HL-60 (cell line): ENCODE measurements around the gene FRZB.

Experiments used
- DNase-seq, 2 experiments: peaks; one replicate each; pipeline ENCODE4 v3.0.0-alpha.2; 2010 to 2020; ENCODE audit warnings: low read depth in 1 of 2, low spot score in 1 of 2
- H3K27ac ChIP-seq: fragments of 250-450 bp; sonication (Bioruptor Pico); replicated peaks from 2 replicates; pipeline ENCODE4 v1.5.1; 2020; ENCODE audit warnings: mild to moderate bottlenecking, moderate library complexity
- H3K27me3 ChIP-seq: fragments of 250-450 bp; sonication (Bioruptor Pico); 2 replicates; pipeline ENCODE4 v1.5.1; 2021; ENCODE audit warnings: mild to moderate bottlenecking, moderate library complexity; ENCODE audit not compliant: insufficient read depth, poor library complexity, severe bottlenecking
- H3K4me3 ChIP-seq: replicated peaks from 2 replicates; pipeline ENCODE4 v1.5.1; 2011; ENCODE audit warnings: mild to moderate bottlenecking, control low read depth, low read length; ENCODE audit not compliant: insufficient read depth
- CTCF ChIP-seq: IDR thresholded peaks from one replicate; pipeline ENCODE4 v1.5.1; 2011; ENCODE audit warnings: low read length, control low read depth, inconsistent platforms; ENCODE audit not compliant: insufficient read depth
- GABPA ChIP-seq: IDR thresholded peaks from 2 replicates; pipeline ENCODE4 v1.6.1; 2012; ENCODE audit warnings: low read depth
- POLR2AphosphoS5 ChIP-seq: IDR thresholded peaks from 2 replicates; pipeline ENCODE4 v1.6.1; 2012; ENCODE audit warnings: low read depth
- REST ChIP-seq: IDR thresholded peaks from 2 replicates; pipeline ENCODE4 v1.6.1; 2012; ENCODE audit warnings: low read depth; ENCODE audit not compliant: insufficient replicate concordance
- SPI1 ChIP-seq: IDR thresholded peaks from 2 replicates; pipeline ENCODE4 v1.6.1; 2012; ENCODE audit warnings: low read depth, mild to moderate bottlenecking, borderline replicate concordance

FRZB gene

GRCh38 chr2:182891611-182892010 is 25.2 kb upstream of the FRZB start:
- TF ChIP-seq POLR2AphosphoS5 (no peak), SPI1 (no peak), GABPA (no peak), REST (no peak), CTCF (no peak)
- no peak for DNase-seq
- no peak overlapping the region for H3K4me3 ChIP-seq
- H3K27ac ChIP-seq = no peak overlapping the region
- no peaks in the 10 kb centered on the region for H3K27me3 ChIP-seq

- Histone ChIP-seq H3K27ac (no peak overlapping the region), H3K27me3 (no peaks in the 10 kb centered on the region), H3K4me3 (no peak overlapping the region)
- no peak for DNase-seq
- TF ChIP-seq REST = no peak
- TF ChIP-seq GABPA = no peak
- no peak for TF ChIP-seq SPI1
- no peak for TF ChIP-seq POLR2AphosphoS5
- TF ChIP-seq CTCF = no peak
Measured at GRCh38 chr2:182890773-182891378, 24.4 kb upstream of the FRZB start.

GRCh38 chr2:182890305-182890704 is 23.9 kb upstream of the FRZB start:
- no peak overlapping the region for H3K27ac ChIP-seq
- TF ChIP-seq REST (no peak), POLR2AphosphoS5 (no peak), GABPA (no peak), SPI1 (no peak), CTCF (no peak)
- H3K27me3 ChIP-seq = no peaks in the 10 kb centered on the region
- DNase-seq = no peak
- no peak overlapping the region for H3K4me3 ChIP-seq
